NT2/D1 (cell line): ENCODE results near the gene PDLIM7.

Experiments used
- SUZ12 ChIP-seq: IDR thresholded peaks from 2 replicates; pipeline ENCODE4 v1.6.1; 2011; ENCODE audit not compliant: insufficient read length, insufficient read depth; ENCODE audit errors: extremely low read depth
- YY1 ChIP-seq: IDR thresholded peaks from 2 replicates; pipeline ENCODE4 v1.6.1; 2011; ENCODE audit not compliant: insufficient read length, insufficient read depth
- ZNF274 ChIP-seq: IDR thresholded peaks from 2 replicates; pipeline ENCODE4 v1.6.1; 2011; ENCODE audit warnings: mild to moderate bottlenecking, low read depth, low read length

DNA sequence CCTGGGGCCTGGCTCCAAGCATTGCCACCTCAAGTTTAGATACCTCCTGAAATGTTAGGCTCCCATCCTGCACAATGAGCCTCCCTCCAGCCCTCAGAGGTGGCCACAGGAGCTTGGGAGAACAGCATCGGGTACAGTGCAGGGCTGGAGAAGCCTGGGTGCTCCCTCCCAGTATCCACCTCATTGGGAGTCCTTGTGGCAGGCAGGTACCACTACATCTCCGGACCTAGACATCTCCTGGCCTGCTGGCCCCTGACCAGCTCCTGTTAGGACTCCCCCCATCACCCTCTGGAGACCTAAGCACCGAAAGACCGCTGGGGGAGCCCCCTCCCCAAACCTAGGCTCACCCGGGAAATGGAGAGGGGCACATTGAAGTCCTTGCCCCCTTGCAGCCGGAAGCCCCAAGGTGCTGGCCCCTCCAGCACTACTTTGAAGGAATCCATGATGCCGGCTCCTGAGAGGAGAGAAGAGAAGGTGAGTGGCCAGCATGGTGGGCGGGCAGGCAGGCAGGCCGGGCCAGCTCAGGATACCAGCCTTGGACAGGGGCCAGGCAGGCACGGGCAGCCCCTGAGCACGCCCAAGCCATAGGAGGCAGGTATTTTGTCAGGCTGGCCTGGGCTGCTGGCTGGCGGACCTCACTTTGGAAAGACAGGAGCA, 1.2 kb downstream of the PDLIM7 start:
- no peak for TF ChIP-seq YY1
- TF ChIP-seq SUZ12 = no peak
- TF ChIP-seq ZNF274 = no peak
